HG03060 (cell line): ENCODE data around the gene YWHAE.
"Not testable (repeated sequence)": the region's sequence is repeated elsewhere in the genome, so short reads cannot be mapped to it uniquely, and the experiment has no call there.

ENCODE experiments used
- ATAC-seq: cut with Tn5 transposase; IDR thresholded peaks from one replicate; pipeline ENCODE4 v1.9.1; 2021; ENCODE audit warnings: low read depth, moderate number of reproducible peaks; ENCODE audit not compliant: unreplicated experiment

The YWHAE gene

GRCh38 chr17:1375615-1376014, 24.4 kb downstream of the YWHAE start:
- no peak for ATAC-seq

GRCh38 chr17:1374431-1375177, 25.4 kb downstream of the YWHAE start:
- ATAC-seq: no peak

- no peak for ATAC-seq
Measured at GRCh38 chr17:1373707-1374237, 26.2 kb downstream of the YWHAE start.

- ATAC-seq: no peak
Measured at GRCh38 chr17:1372618-1373017, 27.4 kb downstream of the YWHAE start.

- ATAC-seq: no peak
Measured at GRCh38 chr17:1371893-1372590, 28.0 kb downstream of the YWHAE start.

- ATAC-seq: no peak
Measured at GRCh38 chr17:1368588-1368987, 31.4 kb downstream of the YWHAE start.

GRCh38 chr17:1367351-1367745, 32.7 kb downstream of the YWHAE start:
- no peak for ATAC-seq

GRCh38 chr17:1366234-1366633, 33.8 kb downstream of the YWHAE start:
- no peak for ATAC-seq

GRCh38 chr17:1365445-1366039, 34.5 kb downstream of the YWHAE start:
- ATAC-seq: no peak

GRCh38 chr17:1362964-1363363, 37.1 kb downstream of the YWHAE start:
- ATAC-seq: no peak

GRCh38 chr17:1362065-1362848, 37.8 kb downstream of the YWHAE start:
- ATAC-seq: no peak

GRCh38 chr17:1360975-1361374, 39.0 kb downstream of the YWHAE start:
- ATAC-seq: no peak

- ATAC-seq: not testable (repeated sequence)
Measured at GRCh38 chr17:1360315-1360714, 39.7 kb downstream of the YWHAE start.

- ATAC-seq: no peak
Measured at GRCh38 chr17:1354030-1354429, 46.0 kb downstream of the YWHAE start.

GRCh38 chr17:1352530-1352929, 47.5 kb downstream of the YWHAE start:
- not testable (repeated sequence) for ATAC-seq

- no peak for ATAC-seq
Measured at GRCh38 chr17:1351971-1352370, 48.1 kb downstream of the YWHAE start.

GRCh38 chr17:1351275-1351674, 48.7 kb downstream of the YWHAE start:
- ATAC-seq: no peak

GRCh38 chr17:1347589-1348323, 52.3 kb downstream of the YWHAE start:
- no peak for ATAC-seq

GRCh38 chr17:1344521-1344920, 55.5 kb downstream of the YWHAE start:
- no peak for ATAC-seq

- no peak for ATAC-seq
Measured at GRCh38 chr17:1343554-1343953, 56.5 kb downstream of the YWHAE start.
